GM19455 (cell line): ENCODE data around the gene IPO9.

Source experiments
- ATAC-seq: cut with Tn5 transposase; IDR thresholded peaks from one replicate; pipeline ENCODE4 v1.9.1; 2021; ENCODE audit not compliant: unreplicated experiment

IPO9 gene

DNA sequence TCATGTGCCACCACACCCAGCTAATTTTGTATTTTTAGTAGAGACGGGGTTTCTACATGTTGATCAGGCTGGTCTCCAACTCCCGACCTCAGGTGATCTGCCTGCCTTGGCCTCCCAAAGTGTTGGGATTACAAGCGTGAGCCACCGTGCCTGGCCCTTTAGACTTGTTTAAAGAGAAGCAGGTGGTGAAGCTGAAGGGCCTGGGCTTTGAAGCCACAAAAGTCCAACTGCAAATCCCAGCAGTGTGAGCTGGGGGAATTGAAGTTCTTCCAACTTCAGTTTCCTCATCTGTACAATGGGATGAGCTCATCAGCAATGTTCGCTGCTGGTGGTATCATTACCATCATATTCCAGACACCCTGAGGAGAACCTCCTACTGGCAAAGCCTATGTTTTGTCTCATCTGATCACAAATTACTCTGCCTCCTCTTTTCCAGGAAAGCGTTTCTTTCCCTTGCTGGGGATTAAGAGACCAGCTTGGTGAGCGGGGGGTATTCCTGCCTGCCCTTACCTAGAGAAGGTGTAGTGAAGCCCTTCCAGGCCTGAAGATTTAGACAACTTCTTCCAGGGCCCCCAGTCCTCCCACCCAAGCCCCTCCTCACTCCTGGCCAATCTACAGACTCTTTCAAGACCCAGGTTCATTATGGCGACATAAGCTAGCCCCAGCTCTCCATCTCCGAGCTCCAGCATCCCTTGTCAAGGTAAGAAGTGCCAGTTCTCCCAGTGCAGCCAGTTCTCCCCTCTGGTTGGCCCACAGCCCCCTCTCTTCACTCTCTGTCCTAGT lies 57.3 kb downstream of the IPO9 start:
- ATAC-seq: no peak

DNA sequence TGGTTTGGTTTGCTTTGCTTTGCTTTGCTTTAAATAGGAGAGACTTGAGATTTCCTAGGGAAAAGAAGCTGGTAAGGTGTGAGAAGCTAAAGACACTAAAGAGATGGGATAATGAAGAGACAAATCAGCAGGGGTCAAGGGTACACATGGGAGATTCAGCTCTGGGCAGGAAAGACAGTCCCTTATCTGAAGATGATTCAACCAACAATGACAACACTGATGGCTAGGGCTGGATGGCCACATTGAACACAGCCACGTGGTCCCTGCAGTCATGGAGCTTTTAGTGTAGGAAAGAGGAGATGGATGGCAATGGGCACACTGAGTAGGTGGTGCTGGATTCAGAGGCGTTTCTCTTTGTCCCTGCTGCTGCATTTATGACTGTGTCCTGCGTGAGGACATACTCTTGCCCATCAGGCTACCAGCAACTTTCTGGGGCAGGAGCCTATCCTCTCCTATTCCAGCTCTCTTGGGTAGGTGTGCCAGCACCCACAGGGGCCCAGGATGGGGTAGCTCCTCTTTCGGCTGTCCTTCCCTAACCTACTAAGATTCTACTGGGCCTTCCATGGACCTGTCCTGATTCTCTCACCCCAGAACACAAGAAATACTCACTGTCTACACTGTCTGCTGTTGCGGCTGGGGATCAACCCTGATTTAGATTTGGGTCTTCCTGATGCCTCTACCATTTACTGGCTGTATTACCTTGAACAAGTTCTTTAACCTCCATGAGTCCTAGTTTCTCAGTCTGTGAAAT lies 58.3 kb downstream of the IPO9 start:
- ATAC-seq: no peak

DNA sequence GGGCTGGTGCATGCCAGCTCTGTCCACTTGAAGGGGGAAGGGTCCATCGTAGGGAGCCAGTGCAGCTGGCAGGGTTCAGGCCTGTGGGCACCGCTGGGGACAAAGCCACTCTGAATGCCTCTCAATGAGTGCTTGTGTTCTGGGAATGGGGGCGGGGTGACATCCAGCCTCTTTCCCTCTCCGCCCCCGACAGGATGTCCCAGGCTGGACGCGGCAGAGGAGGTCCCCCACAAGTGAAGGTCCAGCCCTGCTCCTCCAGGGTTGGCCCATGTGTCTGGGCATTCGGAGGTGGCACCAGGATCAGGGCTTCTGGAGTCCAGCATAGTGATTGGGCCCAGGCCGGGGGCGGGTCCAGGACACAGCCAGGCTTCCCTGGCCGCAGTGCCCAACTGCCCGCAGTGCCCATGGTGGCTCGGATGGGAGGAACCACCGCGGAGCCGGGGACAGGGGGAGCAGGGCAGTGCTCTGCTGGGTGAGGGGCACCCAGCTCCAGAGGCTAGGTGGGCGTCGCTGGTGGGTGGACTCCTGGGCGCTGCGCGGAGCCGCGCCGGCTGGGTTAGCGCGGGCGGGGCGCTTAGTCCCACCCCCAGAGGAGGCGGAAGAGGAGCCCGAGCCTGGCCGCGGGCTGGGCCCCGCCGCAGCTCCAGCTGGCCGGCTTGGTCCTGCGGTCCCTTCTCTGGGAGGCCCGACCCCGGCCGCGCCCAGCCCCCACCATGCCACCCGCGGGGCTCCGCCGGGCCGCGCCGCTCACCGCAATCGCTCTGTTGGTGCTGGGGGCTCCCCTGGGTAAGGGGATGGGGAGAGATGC lies 59.5 kb downstream of the IPO9 start, which contains the start of gene SHISA4:
SHISA4 (plus strand) TSS at position 617 of the 808 bp plus-strand sequence; CDS start at position 714, 97 bp downstream.
- ATAC-seq: no peak

DNA sequence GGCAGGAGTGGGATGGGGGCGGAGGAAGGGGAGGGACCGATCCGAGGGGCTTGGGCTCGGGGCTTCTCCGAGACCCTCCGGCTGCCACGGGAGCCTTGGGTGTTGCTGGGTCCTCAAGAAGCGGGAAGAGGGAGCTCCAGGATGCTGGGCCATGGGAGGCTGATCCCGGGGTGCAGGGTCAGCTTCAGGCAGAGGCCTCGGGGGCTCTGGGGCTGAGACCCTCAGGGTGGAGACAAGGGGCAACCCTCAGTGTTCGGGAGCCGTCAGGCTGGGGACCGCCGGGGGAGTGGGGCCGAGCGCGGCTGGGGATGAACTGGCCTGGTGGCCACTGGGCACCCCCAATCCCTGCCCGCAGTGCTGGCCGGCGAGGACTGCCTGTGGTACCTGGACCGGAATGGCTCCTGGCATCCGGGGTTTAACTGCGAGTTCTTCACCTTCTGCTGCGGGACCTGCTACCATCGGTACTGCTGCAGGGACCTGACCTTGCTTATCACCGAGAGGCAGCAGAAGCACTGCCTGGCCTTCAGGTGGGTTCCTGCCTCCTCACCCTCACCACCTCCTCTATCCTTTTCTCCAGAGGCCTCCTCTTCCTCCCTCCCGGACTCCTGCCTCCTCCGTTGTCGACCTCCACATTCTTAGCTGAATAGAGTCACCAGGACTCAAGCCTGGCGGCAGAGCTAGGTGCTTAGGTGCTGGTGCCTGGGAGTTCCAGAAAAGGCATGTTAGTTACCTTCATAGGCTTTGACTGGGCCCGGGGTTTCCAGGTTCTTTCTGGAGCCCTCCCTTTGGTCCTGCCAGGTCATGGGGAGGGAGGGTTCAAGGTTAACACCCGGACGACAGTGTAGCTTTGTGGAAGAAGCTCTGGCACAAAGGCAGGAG lies 60.4 kb downstream of the IPO9 start:
- no peak for ATAC-seq

GRCh38 chr1:201890223-201890622 lies 61.3 kb downstream of the IPO9 start:
- ATAC-seq: no peak

- ATAC-seq: no peak
Observed at GRCh38 chr1:201890806-201891450, 62.0 kb downstream of the IPO9 start.

DNA sequence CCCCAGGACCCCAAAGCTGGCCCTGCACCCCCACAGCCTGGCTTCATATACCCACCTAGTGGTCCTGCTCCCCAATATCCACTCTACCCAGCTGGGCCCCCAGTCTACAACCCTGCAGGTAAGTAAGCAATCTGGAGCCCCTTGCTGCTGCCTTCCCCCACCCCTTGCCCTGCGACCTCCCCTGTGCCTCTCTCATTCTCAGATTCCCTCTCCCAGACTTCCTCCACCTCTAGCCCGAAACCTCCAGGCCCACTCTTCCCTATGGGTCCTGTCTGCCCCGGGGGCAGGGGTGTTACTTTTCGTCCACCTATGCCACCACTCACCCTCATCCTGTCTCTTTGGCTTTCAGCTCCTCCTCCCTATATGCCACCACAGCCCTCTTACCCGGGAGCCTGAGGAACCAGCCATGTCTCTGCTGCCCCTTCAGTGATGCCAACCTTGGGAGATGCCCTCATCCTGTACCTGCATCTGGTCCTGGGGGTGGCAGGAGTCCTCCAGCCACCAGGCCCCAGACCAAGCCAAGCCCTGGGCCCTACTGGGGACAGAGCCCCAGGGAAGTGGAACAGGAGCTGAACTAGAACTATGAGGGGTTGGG lies 62.6 kb downstream of the IPO9 start:
- no peak for ATAC-seq

GRCh38 chr1:201892211-201892610 lies 63.3 kb downstream of the IPO9 start:
- ATAC-seq: no peak

DNA sequence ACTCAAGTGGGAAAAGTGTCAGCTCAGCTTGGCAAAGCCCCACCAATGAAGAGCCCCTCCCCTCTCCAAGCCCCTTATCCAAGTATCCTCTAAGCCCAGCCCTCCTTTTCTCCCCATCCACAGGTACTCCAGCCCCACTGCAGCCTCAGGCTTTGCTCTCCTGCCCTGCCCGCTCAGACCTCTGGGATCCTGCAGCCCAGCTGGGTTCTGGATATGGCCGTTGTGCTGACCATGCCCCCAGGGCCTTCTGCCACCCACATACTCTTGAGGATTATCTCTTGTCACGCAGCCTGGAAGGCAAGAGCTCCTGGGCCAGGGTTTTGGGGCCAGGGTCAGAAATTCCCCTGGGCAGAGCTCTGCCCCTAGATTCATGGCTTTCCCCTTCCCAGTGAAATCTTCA lies 64.5 kb downstream of the IPO9 start:
- ATAC-seq: no peak

- ATAC-seq: no peak
Observed at GRCh38 chr1:201894343-201895119, 65.6 kb downstream of the IPO9 start.

DNA sequence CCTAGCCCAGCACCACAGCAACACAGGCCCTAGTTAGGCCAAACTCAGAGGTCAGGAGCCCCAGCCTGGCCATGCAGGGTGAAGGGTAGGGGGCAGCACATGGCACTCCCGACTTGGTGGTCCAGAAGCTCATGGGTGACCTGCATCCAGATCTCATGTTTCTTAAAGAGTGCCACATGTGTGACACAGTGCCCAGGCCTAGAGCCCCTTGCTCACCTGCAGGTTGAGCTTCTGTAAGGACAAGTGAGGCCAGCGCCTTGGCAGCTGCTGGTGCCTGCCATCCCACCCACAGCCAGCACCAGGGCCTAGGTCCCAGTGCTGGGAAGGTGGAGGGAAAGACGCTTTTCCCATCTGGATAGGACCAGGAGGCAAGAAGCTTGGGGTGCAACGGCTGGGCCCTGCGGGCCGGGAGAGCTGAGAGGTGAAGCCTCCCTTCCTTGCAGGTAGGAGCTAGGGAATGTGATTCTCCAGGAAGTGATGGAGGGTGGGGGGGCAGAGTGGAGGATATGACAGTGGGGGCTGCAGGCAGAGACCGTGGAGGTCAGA lies 66.2 kb downstream of the IPO9 start:
- no peak for ATAC-seq

GRCh38 chr1:201895913-201896807 lies 67.2 kb downstream of the IPO9 start:
- peak; percentile 77 for ATAC-seq

DNA sequence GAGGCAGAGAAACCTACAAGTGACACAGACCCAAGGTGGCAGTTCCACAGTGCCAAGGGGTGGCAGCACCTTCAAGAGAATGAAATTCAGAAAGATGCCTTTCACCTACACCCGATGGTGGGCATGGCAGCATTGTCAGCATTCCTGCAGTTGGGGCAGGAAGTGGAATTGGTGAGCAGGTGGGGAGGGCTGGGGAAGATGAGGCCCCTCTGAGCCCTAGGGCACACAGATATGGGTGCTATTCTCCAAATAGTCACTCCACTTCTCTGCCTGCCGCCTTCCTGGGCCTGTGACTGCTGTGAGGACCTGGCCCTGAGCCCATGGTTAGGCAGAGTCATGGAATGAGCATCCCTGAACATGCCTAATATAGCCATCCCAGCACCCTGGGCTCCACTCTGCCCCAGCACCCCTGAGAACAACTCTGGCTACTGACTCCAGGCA lies 68.0 kb downstream of the IPO9 start:
- no peak for ATAC-seq

GRCh38 chr1:201898240-201898894 lies 69.4 kb downstream of the IPO9 start:
- ATAC-seq: no peak

GRCh38 chr1:201898992-201899391 lies 70.0 kb downstream of the IPO9 start:
- ATAC-seq: no peak

GRCh38 chr1:201899683-201900429 lies 70.9 kb downstream of the IPO9 start:
- no peak for ATAC-seq
